HG03439 (cell line): ENCODE data around the gene EIF4G2.

Experiments
- ATAC-seq: cut with Tn5 transposase; IDR thresholded peaks from one replicate; pipeline ENCODE4 v1.9.1; 2021; ENCODE audit warnings: mild to moderate bottlenecking, moderate library complexity; ENCODE audit not compliant: unreplicated experiment

Gene EIF4G2

DNA sequence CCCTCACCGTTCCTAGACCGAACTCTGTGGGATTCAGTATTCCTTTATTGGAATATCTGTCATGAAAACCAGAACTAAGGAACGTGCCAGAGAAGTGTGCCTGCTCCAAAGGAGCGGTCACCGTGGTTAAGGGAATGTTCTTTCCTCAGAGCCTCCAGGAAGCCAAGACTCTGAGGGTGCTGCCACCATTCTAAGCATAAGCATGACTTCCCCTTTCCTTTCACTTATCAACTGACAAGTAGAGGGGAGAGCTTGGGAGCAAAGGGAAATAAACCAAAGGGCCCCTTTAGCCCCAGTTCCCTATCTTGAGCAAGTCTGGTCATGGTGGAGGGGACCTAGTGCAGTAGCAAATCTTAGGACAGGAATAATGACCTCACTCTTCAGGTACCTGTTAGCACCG is 30.9 kb downstream of the EIF4G2 start:
- ATAC-seq, result no peak

DNA sequence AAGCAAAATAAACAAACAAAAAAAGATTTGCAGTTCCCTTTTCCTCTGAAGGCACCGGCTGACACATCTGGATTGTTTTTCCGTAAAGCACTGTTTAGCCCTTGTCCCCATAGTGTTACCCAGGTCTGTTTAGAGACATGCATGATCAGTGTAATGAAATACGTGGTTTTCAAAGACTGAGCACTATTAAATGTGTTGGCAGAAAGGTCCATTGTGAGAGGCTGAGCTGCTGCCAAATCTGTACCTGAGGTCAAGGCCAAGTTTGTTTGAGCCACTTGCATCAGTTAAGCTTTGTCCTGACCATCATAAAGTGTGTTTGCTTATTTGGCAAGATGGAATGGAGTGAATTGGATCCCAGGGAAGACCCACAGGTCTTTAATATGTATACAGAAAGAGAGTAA is 31.3 kb downstream of the EIF4G2 start:
- no peak for ATAC-seq

DNA sequence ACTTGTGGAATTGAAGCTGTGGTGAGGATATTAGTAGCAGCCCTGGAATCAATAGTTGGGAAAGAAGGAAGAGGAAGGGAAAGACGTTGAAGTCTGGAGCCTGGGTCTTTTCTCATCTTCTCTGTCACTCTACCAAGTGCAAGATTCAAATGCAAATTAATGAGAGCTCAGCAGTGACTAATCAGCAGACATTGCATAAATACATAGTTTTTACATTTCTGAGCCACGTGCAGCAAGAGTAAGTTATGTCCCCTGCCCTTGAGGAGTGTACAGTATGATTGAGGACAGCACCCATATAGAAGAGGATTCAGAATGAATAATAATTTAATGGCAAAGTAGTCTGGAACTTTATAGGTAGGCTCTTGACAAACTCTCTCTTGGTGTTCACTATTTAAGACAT is 33.9 kb downstream of the EIF4G2 start:
- no peak for ATAC-seq

DNA sequence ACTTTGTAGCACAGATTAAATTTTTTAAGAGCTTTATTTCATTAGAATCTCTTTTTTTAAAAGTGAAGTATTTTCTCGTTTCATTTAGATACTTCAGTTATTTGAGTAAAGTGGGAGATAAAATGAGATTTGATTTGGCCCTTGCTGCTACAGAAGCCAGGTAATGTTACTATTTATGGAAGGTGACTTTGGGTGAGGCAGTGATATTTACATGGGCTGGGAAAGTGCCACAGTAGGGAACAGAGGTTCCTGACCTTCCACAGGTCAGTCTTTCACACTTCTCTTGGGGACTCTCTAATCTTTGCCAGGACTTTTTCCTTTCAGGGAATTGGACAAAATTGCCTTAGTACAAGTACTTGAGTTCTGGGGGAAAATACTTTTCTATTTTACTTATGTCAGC is 37.3 kb downstream of the EIF4G2 start:
- ATAC-seq, result no peak

DNA sequence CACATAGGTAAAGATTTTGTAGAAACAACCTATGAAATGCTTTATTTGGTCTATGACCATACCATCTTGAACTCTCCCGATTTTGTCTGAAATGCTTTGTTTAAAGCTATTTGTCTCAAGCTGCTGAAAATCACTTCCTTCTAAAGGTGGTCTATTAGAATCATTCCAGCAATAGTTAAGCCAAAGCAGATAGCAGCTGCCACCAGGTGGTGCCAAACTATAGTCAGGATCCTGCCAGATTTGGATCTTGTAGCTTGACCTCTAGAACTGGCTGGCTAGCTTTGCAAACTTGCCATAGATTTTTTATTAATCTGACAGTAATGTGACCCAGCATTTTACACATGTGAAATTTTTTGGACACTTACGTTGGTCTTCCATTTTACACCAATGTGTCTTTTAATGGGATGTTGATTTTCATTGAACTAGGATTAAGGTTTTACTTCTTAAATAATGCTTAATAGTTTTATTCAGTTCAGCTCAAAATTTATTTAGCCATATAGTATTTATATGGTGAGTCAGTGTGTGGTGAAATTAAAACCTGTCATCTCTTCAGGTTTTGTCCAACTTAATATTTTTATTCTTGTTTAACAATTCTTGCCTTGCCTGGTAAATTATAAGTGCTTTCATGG is 38.0 kb downstream of the EIF4G2 start:
- no peak for ATAC-seq

DNA sequence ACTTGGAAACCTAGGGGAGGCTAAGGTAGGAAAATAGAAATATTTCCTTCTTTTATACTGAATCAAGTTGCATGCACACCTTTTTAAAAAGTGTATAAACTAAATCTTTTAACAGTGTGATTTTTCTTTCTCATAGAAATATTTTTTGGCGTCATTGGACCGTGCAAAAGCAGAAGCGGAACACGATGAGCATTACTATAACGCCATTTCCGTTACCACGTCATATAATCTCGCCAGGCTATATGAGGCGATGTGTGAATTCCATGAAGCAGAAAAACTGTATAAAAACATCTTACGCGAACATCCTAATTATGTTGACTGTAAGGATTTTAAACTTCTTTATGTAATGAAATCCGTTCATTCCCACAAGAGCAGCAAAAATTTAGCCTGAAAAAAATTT is 44.3 kb downstream of the EIF4G2 start:
- ATAC-seq, result no peak

DNA sequence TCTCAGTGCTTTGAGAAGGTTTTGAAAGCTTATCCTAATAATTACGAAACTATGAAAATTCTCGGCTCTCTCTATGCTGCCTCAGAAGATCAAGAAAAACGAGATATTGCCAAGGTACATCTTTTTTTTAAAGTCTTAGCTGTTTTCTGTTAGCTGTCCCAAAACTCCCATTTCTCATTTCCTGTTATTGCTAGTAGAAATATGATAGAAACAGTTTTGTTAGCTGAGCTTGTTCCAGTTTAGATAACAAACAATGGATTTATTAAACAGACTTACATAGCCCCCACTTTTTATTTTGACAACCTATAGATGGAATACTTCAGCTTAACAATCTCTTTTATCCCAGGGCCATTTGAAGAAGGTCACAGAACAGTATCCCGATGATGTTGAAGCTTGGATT is 45.0 kb downstream of the EIF4G2 start:
- ATAC-seq, result no peak

DNA sequence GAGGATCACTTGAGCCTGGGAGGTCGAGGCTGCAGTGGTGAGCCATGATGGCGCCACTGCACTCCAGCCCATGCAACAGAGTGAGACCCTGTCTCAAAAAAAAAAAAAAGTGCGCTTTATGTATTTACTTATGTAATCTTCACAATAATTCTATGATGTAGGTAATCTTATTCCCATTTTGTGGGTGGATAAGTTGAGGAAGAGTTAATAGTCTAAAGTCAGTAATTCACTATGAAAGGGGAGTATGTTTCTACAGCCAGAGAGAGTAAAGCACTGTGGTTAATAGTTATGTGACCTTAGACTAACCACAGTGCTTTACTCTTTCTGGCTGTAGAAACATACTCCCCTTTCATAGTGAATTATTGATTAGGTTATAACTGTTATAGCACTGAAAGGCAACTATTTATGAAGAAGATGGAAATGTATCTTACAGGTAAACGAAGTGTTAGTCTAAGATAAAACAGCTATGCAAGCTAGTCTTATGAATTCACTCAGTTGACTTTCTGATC is 45.8 kb downstream of the EIF4G2 start:
- ATAC-seq, result no peak

DNA sequence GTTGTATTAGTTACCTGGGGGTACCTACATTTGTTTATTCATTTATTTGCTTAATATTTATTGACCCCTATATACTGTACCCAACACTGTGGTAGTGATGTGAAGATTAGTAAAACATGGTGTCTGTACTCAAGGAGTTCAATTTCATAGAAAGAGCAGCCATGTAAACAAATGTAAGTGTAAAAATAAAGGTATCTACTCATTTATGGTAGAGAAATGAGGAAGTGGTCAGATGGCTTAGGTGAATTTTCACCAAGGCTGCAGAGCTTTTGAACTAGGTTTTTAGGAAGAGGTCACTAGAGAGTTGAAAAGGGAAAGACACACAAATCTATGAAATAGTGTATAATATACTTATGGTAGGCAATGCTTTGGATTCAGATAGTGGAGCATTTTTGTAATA is 46.5 kb downstream of the EIF4G2 start:
- ATAC-seq, result peak; percentile 73

DNA sequence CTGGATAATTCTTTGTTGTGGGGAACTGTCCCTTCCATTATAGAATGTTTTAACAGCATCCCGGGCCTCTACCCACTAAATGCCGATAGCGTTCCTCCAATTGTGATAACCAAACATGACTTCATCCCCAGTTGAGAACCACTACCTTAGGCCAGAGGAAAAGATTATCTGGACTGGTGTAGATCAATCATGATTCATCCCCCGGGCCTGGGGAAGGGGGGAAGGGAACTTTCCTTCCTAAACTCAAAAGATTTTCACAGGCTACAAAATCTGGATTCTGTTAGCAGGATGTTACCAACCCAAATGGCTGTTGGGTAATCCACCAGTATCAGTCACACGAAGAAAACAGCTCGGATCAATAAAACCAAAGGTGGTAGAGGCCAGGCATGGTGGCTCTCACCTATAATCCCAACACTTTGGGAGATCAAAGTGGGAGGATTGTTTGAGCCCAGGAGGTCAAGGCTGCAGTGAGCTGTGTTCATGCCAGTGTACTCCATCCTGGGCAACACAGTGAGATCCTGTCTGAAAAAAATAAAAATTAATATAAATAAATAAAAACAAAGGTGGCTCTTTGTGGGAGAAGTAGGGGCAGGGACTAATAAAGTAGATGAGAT is 47.5 kb downstream of the EIF4G2 start:
- ATAC-seq, result no peak

DNA sequence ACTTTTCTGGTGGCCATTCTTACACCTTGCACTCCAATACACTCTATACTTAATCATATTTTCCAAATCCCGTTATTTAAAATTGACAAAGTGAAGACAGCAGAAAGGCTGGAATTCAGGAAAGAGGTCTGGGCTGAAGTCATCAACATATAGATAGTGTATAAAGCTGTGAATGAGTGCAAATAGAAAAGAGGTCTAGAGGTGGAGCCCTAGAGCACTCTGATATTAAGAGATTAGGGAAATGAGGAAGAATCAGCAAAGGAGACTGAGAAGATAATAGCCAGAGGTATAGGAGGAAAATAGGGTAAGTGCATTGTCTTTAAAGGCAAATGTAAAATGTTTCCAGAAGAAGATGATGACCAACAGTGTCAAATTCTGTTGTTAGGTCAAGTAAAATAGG is 49.8 kb downstream of the EIF4G2 start:
- ATAC-seq, result no peak

DNA sequence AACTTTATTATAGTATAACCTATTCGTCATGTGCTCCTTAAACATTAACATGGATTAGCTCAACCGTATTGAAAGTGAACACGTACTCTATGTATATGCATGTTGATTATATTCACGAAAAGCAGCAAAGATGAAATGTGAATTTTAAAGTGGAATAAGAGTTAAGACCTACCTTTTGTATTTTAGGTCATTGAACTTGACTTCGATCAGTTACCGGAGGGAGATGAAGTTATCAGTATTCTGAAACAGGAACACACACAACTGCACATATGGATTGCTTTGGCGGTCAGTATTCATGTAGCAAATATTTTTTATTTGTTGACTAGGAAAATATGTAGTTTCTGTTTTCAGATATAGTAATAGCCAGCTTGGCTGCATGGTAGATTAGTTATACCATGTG is 56.2 kb downstream of the EIF4G2 start:
- no peak for ATAC-seq

DNA sequence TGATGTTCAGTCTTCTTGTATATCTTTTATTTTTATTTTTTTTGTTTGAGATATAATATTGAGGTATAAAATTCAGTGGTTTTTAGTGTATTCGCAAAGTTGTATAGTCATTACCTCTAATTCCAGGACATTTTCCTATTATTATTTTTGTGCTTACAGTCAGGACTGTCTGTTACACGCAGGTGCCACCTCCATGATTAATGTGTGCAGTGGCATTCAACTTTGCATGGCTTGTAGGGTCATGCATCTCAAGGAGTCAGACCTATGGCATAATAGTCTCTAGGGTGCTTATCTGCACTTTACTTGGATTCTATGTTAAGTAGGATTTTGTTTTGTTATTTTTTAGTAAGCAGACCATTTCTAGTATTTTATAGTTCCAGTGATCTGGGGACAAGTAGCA is 56.7 kb downstream of the EIF4G2 start:
- ATAC-seq, result no peak

DNA sequence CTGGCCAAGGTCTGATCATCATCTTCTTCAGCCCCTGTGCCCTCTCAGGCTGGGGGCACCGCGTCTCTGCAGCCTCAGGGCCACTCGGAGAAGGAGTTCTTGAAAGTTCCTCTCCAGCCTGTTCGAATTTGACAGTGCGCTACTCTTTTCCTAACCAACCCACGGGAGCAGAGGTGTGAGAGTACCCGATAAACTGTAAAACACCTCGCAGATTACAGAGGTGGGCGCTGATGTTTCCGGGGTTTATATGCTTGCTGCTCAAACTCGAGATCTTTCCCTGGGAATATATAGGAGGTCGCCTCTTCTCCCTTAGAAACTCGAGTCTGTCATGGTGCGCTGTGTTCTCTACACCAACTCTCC is 57.2 kb downstream of the EIF4G2 start:
- ATAC-seq, result peak; percentile 37

DNA sequence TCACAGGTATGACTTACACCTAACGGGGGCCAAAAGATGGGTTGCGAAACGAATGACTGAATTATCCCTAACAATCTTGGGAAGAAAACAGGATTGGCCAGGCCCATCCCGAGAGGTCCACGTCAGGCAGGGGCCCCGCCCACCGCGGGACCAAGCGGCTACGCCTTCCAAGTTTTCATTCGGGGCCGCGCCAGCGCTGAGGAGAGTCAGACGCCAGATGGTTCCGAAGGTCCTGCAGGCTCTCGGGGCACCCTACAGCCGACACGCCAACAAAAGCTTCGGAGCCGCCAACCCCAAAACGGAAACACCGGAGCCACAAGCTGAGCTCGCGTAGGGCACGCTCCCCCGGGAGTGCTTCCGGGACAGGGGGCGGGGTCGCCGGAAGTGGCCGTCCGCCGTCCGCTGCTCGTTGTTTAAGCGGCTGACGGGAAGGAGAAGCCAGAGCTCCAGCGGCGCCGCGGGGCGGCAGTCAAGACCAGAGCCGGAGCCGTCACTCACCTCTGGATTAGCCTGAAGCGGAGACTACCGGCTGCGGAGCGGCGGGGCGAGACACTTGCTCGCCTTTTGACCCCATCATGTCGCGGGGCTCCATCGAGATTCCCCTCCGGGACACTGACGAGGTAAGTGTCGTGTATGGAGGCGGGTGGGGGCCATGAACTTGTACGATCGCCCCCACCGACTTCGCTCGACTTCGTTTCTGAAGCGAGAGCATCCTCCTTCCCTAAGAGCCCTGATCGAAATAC is 57.7 kb downstream of the EIF4G2 start, which contains the start of gene CTR9:
Gene CTR9, plus strand, starts transcription at position 409 of the 743 bp plus-strand sequence. Its CDS starts 167 bp downstream, at position 576.
- ATAC-seq, result peak; percentile 91

DNA sequence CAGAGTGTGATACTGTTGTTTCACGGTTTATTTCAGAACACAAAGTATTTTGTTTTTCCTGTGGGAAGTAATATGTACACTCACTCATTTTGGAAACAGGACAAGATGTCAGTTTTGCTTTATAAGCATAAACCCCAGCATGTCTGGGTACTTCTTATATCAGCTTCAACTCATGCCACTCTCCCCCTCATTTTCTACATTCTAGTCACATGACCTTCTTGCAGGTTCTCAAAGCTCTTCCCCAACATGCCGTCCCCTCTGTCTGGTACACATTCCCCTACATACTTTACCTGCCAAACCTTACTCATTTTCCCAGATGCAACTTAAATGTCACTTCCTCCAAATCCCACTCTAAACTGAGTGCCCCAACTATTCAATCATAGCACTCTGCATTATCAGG is 59.2 kb downstream of the EIF4G2 start:
- ATAC-seq, result no peak

DNA sequence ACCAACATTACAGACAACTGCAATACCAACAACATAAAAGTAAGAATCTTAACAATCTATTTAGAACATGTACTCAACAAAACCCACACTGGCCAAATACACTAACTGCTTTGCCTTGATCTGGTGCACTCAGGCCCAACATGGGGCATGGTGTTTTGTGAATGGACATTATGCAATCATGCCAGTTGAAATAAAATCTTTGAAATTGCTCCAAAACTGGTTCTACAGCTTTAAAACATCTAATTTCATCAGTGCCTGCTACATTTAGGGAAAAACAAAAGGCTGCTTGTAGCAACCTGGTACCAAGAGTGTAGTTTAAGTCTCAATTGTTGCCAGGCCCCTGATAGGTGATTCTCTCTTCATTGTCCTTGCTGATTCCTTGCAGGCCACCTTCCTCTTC is 61.0 kb downstream of the EIF4G2 start:
- ATAC-seq, result no peak
